Smooth muscle cell (in vitro differentiated cells): ENCODE data around the gene TMX1. TPM values are rescaled to one million over a fixed set of nuclear protein-coding genes. Genes with fewer than 3 reads are reported as not detected.

Experiments
- DNase-seq: peaks from one replicate; lab custom pipeline; 2025; ENCODE audit not compliant: unreplicated experiment; lab: John Stamatoyannopoulos, UW
- H2AFZ ChIP-seq: fragments of 200-600 bp; sonication (generic); 2 replicates; pipeline ENCODE4 v1.6.0; 2016; ENCODE audit warnings: antibody characterized with exemption, low read depth, mild to moderate bottlenecking
- H3F3A ChIP-seq: fragments of 200-600 bp; sonication (generic); 2 replicates; pipeline ENCODE4 v1.6.0; 2017; ENCODE audit warnings: antibody characterized with exemption, low read depth
- H3K27ac ChIP-seq: fragments of 200-600 bp; sonication (generic); 2 replicates; pipeline ENCODE4 v1.5.1; 2016; ENCODE audit warnings: low read depth, mild to moderate bottlenecking
- H3K27me3 ChIP-seq: fragments of 200-600 bp; sonication (generic); 2 replicates; pipeline ENCODE4 v1.6.1; 2016; ENCODE audit warnings: low read depth, mild to moderate bottlenecking
- H3K36me3 ChIP-seq: fragments of 200-600 bp; sonication (generic); 2 replicates; pipeline ENCODE4 v1.5.1; 2016; ENCODE audit warnings: low read depth
- H3K4me1 ChIP-seq: fragments of 200-600 bp; sonication (generic); 2 replicates; pipeline ENCODE4 v1.5.1; 2016; ENCODE audit warnings: low read depth
- H3K4me2 ChIP-seq: fragments of 200-600 bp; sonication (generic); 2 replicates; pipeline ENCODE4 v1.6.0; 2016; ENCODE audit warnings: mild to moderate bottlenecking
- H3K4me3 ChIP-seq: fragments of 200-600 bp; sonication (generic); 2 replicates; pipeline ENCODE4 v1.5.1; 2016; ENCODE audit warnings: mild to moderate bottlenecking
- H3K79me2 ChIP-seq: fragments of 200-600 bp; sonication (generic); 2 replicates; pipeline ENCODE4 v1.6.0; 2016; ENCODE audit warnings: low read depth, mild to moderate bottlenecking
- H3K9ac ChIP-seq: fragments of 200-600 bp; sonication (generic); 2 replicates; pipeline ENCODE4 v1.6.0; 2016; ENCODE audit warnings: low read depth
- H3K9me3 ChIP-seq: fragments of 200-600 bp; sonication (generic); replicated peaks from 2 replicates; pipeline ENCODE4 v1.5.1; 2016; ENCODE audit warnings: low read depth
- H4K20me1 ChIP-seq: fragments of 200-600 bp; sonication (generic); 2 replicates; pipeline ENCODE4 v1.6.0; 2016; ENCODE audit warnings: low read depth
- WGBS: methylation state at CpG from one replicate; pipeline ENCODE4 v1.1.7; 2016; ENCODE audit warnings: low lambda C conversion rate; 5-methylcytosine and 5-hydroxymethylcytosine counted together
- polyA plus RNA-seq: library from polyadenylated mRNA; unstranded; fragments of >200 nt; fragmentation: Nextera tagmentation; extraction: Ambion mirVana; gene quantifications from 2 replicates; pipeline ENCODE4 v1.2.1, GENCODE V29; 2016
- total RNA-seq: library from RNA; depleted of rRNA; stranded (reverse); fragments of >200 nt; gene quantifications from 2 replicates; pipeline ENCODE4 v1.2.3, GENCODE V29; 2014
- TF ChIP-seq, protein P1 (sequence below): fragments of 200-600 bp; sonication (generic); IDR thresholded peaks from 2 replicates; pipeline ENCODE4 v1.5.1; 2017; ENCODE audit warnings: borderline replicate concordance, mild to moderate bottlenecking, antibody characterized with exemption; ENCODE audit not compliant: insufficient read depth, poor library complexity, severe bottlenecking

Gene TMX1
- total and polyA plus RNA-seq, 2 experiments from 2014 or later, result 31.3 to 58.5 TPM

DNA sequence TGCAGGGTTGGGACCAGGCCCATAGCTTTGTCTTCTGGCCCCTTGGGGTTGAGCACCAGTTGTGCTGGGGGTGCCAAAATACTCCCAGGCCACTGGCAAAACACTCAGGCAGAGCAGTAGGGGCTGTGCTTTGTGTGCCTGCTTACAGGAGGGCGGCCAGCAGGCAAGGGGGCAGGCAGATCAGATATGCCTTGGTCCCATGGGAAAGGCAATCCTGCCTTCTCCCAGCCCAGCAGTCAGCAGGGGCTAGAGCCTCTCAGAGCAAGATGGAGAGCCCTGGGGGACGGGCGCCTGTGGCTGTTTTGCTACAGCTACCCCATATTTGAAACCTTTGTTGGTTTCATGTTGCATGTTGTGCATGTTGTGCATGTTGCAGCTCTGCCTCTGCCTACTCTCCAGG is 36.2 kb upstream of the TMX1 start:
- no peaks in the 10 kb centered on the region for H3K9me3 ChIP-seq
- no peak overlapping the region for H3K4me3 ChIP-seq
- H2AFZ ChIP-seq, result no peak overlapping the region
- DNase-seq, result no peak
- no peaks in the 10 kb centered on the region for H4K20me1 ChIP-seq
- H3K36me3 ChIP-seq, result no peaks in the 10 kb centered on the region
- H3K79me2 ChIP-seq, result no peaks in the 10 kb centered on the region
- H3F3A ChIP-seq, result no peaks in the 10 kb centered on the region
- 97% methylated on average over 3 of the region's 3 CpGs for WGBS
- no peak overlapping the region for H3K4me2 ChIP-seq
- H3K27ac ChIP-seq, result no peak overlapping the region
- H3K4me1 ChIP-seq, result no peaks in the 10 kb centered on the region
- no peak overlapping the region for H3K9ac ChIP-seq
- H3K27me3 ChIP-seq, result no peaks in the 10 kb centered on the region
- TF ChIP-seq, protein P1, sequence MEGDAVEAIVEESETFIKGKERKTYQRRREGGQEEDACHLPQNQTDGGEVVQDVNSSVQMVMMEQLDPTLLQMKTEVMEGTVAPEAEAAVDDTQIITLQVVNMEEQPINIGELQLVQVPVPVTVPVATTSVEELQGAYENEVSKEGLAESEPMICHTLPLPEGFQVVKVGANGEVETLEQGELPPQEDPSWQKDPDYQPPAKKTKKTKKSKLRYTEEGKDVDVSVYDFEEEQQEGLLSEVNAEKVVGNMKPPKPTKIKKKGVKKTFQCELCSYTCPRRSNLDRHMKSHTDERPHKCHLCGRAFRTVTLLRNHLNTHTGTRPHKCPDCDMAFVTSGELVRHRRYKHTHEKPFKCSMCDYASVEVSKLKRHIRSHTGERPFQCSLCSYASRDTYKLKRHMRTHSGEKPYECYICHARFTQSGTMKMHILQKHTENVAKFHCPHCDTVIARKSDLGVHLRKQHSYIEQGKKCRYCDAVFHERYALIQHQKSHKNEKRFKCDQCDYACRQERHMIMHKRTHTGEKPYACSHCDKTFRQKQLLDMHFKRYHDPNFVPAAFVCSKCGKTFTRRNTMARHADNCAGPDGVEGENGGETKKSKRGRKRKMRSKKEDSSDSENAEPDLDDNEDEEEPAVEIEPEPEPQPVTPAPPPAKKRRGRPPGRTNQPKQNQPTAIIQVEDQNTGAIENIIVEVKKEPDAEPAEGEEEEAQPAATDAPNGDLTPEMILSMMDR, result no peak

DNA sequence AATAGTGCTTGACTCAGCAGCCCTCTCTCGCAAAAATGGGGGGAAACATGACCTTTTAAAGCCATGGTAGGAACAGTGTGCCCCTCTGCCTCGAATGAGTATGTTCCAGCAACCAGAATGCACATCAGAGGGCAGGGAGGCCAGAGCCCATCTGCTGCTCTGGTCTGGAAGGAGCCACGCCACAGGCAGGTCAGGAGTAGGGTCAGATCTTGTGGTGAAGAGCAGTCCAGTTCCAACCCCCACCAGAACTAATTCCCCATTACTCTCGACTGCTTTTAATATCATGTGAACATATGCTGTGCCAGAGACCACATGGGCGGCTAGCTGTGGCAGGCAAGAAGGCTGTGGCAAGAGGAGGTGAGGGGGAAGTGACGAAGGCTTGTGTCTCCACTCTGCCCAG is 34.6 kb upstream of the TMX1 start:
- Histone ChIP-seq H2AFZ (no peak overlapping the region), H3K4me2 (no peak overlapping the region)
- WGBS, result 90% methylated on average over 6 of the region's 6 CpGs

DNA sequence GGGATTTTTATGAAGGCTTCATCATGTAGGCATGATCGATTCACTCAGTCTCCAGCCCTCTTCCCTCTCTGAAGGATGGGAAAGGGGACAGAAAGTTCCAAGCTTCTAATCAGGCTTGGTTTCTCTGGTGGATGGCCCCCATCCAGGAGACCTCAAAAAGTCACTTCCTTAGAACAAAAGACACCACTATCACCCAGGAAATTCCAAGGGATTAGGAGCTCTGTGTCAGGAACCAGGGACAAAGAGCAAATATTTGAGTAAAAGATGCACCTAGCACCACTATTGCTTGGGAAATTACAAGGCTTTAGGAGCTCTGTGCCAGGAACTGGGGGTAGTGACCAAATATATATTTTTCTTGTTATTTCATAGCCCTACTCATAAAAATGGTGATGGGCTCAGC is 33.6 kb upstream of the TMX1 start:
- Histone ChIP-seq H3F3A (no peaks in the 10 kb centered on the region), H3K9ac (no peak overlapping the region), H3K27ac (no peak overlapping the region), H2AFZ (no peak overlapping the region), H3K4me3 (no peak overlapping the region), H4K20me1 (no peaks in the 10 kb centered on the region), H3K4me1 (no peaks in the 10 kb centered on the region), H3K4me2 (no peak overlapping the region), H3K79me2 (no peaks in the 10 kb centered on the region), H3K9me3 (no peaks in the 10 kb centered on the region), H3K36me3 (no peaks in the 10 kb centered on the region), H3K27me3 (no peaks in the 10 kb centered on the region)
- DNase-seq, result no peak
- TF ChIP-seq, protein P1, result no peak
- WGBS, result 91% methylated on average over 1 of the region's 1 CpG

More for the DNA sequence above, 34.6 kb upstream of the TMX1 start:
- Histone ChIP-seq H3K27me3 (no peaks in the 10 kb centered on the region), H4K20me1 (no peaks in the 10 kb centered on the region), H3K27ac (no peak overlapping the region), H3K4me3 (no peak overlapping the region), H3K9me3 (no peaks in the 10 kb centered on the region), H3K36me3 (no peaks in the 10 kb centered on the region), H3K4me1 (no peaks in the 10 kb centered on the region), H3K79me2 (no peaks in the 10 kb centered on the region), H3K9ac (no peak overlapping the region), H3F3A (no peaks in the 10 kb centered on the region)
- no peak for DNase-seq
- TF ChIP-seq, protein P1, result no peak

DNA sequence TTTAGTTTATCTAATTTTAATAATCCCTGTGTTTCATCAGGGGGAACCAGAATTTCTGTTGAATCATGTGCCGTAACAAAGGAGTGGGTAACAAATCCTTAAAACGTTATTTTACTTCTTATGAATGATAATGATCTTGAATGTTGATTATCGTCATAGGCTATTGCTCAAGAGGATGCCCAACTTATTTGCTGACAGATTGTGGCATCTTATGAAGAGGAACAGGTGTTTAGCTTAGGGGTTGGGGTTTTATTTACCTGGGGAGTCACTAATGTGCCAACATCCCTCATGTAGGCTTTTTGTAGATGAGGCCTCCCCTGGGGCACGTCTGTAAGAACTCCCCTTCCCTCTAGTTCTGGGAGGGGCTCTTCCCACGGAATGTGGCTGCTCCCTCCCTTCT is 32.4 kb upstream of the TMX1 start:
- H3K9me3 ChIP-seq, result no peaks in the 10 kb centered on the region
- 50% methylated on average over 5 of the region's 5 CpGs for WGBS
- H3F3A ChIP-seq, result no peaks in the 10 kb centered on the region
- no peak overlapping the region for H3K4me3 ChIP-seq
- H3K4me1 ChIP-seq, result no peaks in the 10 kb centered on the region
- H3K27ac ChIP-seq, result no peak overlapping the region
- TF ChIP-seq, protein P1, result no peak
- no peak overlapping the region for H2AFZ ChIP-seq
- no peak overlapping the region for H3K9ac ChIP-seq
- H3K36me3 ChIP-seq, result no peaks in the 10 kb centered on the region
- no peaks in the 10 kb centered on the region for H4K20me1 ChIP-seq
- H3K4me2 ChIP-seq, result no peak overlapping the region
- no peaks in the 10 kb centered on the region for H3K79me2 ChIP-seq
- no peaks in the 10 kb centered on the region for H3K27me3 ChIP-seq
- DNase-seq, result no peak
